LNCaP clone FGC (cell line): ENCODE measurements around the gene ARMS2.

Source experiments
- DNase-seq: peaks from one replicate; pipeline ENCODE4 v3.0.0-alpha.2; 2011; ENCODE audit warnings: low read depth
- H3K4me3 ChIP-seq: 2 replicates; pipeline ENCODE4 v1.5.1; 2011; ENCODE audit warnings: mild to moderate bottlenecking, low read depth, low read length, control low read depth
- TF ChIP-seq, protein P1 (sequence below): IDR thresholded peaks from 2 replicates; pipeline ENCODE4 v1.5.1; 2012; ENCODE audit warnings: mild to moderate bottlenecking; ENCODE audit not compliant: control insufficient read depth, insufficient read depth; ENCODE audit errors: extremely low read depth

Gene ARMS2

DNA sequence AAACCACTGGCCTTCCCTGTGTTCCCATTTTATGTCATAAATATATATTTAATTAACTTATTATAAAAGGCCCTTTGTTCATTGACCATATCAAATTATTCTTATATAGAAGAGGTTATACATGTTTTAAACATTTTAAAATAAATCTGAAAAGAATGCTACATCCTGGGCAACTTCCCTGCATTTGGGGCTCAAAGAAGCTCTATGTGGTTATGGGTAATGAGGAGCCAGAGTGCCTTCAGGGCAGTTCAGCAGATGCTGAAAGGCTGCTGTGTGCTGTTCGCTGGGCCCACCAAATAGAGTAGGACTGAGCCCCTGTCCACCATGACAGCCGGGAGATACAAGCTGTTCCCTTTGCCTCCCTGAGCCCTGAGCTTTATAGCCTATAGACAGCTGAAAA is 42.8 kb downstream of the ARMS2 start:
- no peak overlapping the region for H3K4me3 ChIP-seq
- no peak for DNase-seq
- TF ChIP-seq, protein P1, sequence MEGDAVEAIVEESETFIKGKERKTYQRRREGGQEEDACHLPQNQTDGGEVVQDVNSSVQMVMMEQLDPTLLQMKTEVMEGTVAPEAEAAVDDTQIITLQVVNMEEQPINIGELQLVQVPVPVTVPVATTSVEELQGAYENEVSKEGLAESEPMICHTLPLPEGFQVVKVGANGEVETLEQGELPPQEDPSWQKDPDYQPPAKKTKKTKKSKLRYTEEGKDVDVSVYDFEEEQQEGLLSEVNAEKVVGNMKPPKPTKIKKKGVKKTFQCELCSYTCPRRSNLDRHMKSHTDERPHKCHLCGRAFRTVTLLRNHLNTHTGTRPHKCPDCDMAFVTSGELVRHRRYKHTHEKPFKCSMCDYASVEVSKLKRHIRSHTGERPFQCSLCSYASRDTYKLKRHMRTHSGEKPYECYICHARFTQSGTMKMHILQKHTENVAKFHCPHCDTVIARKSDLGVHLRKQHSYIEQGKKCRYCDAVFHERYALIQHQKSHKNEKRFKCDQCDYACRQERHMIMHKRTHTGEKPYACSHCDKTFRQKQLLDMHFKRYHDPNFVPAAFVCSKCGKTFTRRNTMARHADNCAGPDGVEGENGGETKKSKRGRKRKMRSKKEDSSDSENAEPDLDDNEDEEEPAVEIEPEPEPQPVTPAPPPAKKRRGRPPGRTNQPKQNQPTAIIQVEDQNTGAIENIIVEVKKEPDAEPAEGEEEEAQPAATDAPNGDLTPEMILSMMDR = no peak

DNA sequence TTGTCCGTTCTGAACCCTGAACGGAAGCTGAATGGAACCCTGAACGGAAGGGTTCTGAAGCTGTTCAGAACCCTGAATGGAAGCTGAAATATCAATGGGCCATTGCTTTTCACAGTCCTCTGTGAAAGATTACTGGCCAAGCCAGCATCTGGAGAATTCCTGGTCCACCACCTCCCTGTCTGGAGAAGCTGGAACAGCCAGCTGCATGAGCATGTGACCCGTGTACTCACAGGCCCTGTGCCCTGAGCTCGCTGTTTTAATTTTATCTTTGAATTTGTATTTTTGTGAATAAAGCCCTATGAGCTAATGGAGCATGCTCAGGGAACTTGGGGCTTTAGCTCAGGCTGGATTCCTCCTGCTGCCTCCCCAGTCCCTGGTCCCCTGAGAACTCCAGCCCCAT is 44.1 kb downstream of the ARMS2 start:
- no peak for DNase-seq
- TF ChIP-seq, protein P1 = no peak
- no peak overlapping the region for H3K4me3 ChIP-seq

DNA sequence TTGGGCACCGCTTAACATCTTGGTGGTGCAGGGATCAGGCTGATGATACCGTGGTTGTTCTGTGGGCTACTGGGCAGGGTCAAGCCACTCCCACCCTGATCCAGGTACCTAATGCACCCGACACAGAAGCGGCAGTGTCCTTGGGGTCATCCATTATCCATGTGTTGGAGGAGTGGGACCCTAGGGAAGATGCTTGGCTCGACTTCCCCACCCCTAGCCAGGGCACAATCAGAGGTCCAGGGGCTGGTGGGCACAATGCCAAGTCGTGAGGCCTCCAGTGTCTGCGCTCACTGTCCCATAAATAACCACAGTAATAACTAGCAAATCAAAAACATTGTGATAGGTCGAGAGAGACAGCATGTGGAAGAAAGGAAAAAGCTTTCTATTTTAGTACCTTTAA is 44.6 kb downstream of the ARMS2 start:
- TF ChIP-seq, protein P1 = no peak
- no peak for DNase-seq
- H3K4me3 ChIP-seq = no peak overlapping the region

DNA sequence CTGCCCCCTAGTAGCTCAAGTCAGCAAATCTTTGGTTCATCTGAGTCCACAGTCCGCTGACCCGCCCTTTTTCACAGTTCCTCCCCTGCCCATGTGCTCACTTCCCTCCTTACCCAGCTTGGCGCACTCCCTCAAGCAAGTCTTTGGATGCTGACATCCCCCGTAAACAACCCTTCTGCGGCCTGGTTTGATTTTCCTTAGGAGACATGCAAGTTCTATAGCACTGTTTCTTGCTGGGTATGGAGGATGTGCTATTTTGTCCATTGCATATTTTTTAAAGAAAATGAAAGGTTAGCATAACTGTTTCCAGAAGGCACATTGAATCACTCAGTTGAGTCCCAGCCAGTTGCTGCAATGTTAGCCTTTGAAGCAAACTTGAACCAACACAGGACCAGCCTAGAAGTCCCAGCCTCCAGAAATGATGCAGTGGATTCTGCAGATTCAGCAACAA is 45.1 kb downstream of the ARMS2 start:
- no peak overlapping the region for H3K4me3 ChIP-seq
- DNase-seq = no peak
- TF ChIP-seq, protein P1 = no peak

DNA sequence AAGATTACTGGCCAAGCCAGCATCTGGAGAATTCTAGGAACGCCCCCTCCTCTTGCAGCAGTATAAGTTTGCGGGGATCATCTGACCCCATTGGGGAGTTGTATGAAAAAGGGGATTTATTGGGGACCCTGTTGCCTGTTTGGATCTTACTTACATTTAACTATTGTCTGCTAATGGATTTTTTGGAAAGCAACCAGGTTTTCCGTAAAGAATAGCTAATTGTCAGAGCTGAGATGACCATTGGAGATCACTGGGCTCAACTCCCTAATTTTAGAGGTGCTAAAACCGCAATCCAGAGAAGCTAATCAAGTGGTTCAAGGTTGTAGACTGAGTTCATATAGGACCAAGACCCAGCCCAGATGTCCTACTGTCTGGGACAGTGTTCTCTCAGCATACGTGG is 45.7 kb downstream of the ARMS2 start:
- no peak for DNase-seq
- TF ChIP-seq, protein P1 = no peak
- no peak overlapping the region for H3K4me3 ChIP-seq

DNA sequence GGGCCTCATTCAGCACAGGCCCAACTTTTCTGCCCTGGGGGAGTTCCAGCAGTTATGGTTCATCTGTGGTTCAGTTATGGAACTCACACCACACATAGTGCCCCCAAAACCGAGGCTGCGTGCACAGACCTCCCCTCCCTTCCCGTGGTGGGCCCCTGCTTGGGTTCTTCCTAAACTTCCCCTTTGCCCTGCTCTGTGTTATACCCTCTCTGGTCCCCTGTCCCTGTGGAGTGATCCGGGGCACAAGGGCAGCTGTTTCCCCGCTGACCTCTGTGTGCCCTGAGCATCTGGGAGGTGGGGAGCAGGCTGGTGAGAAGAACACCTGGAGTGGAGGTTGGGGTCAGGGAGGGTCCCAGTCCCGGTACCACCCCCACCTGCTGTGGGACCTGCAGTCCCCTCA is 46.3 kb downstream of the ARMS2 start:
- TF ChIP-seq, protein P1 = no peak
- H3K4me3 ChIP-seq = no peak overlapping the region
- DNase-seq = no peak

DNA sequence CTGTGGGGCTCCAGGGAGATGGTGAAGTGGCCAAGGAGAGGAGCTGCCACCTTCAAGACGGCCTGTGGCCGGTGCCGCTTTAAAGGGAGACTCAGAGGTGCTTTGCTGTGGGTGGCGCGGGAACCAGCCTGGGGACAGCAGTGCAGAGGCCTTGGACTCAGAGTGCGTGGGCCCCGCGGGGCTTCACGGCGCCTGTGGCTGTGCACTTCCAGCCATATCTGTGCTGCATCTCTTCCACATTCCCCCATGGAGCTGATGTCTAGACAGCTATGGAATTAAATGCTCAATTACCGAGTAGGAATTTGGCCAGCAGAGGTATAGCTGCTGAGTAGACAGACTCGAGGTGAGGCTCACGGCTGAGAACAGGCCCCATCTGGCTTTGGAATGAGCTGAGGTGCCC is 48.6 kb downstream of the ARMS2 start:
- DNase-seq = no peak
- TF ChIP-seq, protein P1 = no peak
- no peak overlapping the region for H3K4me3 ChIP-seq
